Renal cortical epithelial cell (primary cell): ENCODE results near the gene GK. TPM values are rescaled to one million over a fixed set of nuclear protein-coding genes. Genes with fewer than 3 reads are reported as not detected.
"Not testable (repeated sequence)": the region's sequence is repeated elsewhere in the genome, so short reads cannot be mapped to it uniquely, and the experiment has no call there.

Source experiments
- DNase-seq: peaks from one replicate; pipeline ENCODE4 v3.0.0-alpha.2; 2011; ENCODE audit warnings: low read depth
- total RNA-seq: library from RNA; depleted of rRNA; stranded (reverse); fragments of >200 nt; gene quantifications from 2 replicates; pipeline ENCODE4 v1.2.3, GENCODE V29; 2014

The GK gene
- total RNA-seq, 1 donor from 2014 or later, result 2.0 TPM

DNA sequence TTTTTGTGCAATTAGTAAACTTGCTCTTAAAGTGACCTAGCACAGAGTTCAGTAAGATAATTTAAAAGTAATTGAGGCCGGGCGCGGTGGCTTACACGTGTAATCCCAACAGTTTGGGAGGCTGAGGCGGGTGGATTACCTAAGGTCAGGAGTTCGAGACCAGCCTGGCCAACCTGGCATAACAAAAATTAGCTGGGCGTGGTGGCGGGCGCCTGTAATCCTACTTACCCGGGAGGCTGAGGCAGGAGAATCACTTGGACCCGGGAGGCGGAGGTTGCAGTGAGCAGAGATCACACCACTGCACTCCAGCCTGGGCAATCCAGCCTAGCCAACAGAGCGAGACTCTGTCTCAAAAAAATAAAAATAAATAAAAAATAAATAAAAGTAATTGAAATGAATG is 1.2 kb downstream of the GK start:
- not testable (repeated sequence) for DNase-seq

DNA sequence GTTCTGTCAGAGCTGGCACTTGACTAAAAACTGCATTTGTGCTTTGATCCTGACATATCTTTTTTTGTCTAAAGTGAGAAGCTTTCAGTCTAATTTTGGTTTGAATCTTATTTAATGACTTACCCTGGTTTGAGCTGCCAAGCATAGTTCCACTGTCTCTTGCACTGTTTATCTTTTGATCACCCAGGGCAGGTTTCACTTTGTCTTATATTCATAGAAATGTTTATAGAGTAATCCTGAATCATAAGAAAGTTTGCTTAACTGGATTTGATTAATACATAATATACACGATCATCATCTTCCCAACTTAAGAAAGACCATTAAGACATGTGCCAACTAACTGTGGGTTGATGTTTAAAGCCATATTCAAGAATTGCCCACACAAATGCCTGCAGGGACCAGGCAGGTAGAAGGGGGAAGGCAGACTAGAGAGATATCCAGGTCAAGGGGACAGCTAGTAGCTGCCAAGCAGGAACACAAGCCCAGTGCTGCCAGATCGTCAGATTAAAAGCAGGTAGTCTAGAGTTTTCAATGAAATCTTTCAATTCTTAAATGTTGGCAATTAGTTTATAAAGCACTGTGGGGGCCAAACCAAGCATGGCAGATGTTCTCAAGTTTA is 1.9 kb downstream of the GK start:
- DNase-seq, result no peak

DNA sequence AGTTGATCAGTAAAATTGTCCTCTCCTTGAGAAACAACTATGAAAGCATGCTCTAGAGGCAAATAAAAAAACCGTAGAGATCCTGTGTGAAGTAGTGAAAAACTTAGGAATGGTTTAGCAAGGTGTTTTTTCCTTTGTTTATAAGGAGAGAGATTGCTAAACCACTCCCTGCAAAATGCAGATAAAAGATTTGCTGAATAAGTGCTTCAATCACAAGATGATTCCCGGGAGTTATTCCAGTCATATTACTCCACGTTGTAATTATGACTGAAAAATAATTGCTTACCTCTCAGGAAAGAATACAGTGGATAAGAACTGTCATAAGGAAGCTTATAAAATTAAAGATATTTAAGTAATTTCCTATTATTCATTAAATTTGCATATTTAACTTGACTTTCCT is 2.8 kb downstream of the GK start:
- no peak for DNase-seq

DNA sequence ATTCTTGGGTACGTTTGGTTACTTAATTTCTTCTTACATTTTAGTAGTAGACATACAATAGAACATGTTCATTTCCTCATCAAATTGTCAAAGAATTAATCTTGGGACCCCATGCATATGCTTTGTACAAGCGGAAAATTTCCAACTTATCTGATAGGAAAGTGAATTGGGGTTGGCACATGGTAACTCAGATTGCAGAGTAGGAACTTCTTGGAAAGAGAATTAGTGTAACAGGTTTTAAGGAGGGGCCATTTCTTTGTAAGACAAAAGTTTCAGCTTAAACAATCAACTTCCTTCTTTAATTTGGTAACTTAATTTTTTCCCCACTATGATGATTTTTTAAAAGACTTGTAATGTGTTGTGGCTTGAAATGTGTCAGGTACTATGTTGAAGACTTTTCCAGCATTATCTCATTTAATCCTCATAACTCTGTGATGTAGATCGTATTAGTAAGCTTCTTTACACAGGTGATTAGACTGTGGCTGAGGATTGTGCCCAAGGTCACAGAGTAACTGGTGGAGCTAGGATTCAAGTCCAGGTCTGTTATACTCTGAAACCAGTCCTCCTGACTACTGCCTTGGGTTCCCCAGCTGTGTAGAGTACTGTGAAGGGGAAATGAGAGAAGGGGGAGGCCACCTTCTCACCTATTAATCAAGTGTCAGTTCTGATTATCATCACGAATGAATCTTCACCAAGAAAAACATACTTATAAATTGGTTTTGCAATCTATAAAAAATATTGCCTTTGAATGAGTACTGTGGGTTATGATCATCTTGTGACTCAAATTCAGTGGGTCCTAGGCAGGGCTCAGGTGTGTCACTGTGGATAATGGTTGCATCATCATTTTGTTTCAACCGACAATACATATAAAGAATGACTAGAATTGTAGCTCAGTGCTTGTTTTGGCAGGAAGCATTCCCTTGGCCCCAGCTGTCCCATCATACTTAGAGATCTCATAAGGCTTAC is 4.3 kb downstream of the GK start:
- DNase-seq, result no peak

DNA sequence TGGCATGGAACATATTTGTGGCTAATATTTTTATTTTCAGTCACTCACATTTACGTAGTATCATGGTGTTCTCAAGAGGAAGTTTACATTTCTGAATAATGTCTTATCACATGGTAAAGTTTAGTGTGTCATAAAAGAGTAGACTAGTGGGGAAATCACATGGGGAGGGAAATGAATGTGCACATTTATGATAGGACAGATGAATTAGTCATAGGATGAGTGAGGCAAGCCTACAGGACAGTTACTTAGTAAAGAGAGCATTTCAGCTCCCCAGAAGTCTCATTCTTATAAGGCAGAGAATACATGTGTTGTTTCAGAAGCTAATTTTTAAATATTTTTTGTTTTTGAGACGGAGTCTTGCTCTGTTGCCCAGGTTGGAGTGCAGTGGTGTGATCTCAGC is 6.2 kb downstream of the GK start:
- DNase-seq, result peak; percentile 37

DNA sequence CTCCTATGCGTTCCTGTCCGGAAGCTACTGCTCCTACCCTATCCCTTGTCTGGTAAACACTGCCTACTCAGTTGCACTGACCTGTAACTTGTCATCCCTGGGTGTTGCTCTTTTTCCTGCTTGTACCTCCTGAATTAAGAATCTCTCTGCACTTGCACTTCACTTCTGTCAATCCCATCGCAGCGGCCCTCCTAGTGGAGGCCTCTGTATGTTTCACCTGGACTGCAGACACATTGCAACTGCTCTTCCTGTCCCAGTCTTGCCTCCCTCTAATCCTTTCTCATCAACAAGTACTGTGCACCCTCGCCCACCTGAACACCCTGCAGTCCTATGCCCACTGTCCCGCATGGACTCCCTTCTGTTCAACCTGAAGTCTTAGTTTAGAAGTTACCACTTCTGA is 8.0 kb downstream of the GK start:
- no peak for DNase-seq

DNA sequence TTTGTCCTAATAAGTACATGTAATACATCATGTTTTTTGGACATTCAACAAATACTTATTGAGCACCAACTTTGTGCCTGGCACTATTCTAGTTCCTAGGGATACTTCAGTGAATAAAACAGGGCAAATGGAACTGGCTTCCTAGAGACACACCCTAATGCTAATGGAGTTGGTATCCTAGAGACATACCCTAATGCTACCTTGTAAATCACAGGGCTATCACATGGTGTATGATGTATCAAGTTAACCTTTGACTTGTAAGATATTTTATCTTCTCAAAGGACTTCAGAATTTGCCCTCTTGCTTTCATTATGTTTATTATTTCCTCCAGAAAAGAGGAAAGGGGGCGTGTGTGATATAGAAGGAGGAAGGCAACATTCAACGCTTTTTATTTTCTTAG is 10.1 kb downstream of the GK start:
- no peak for DNase-seq

DNA sequence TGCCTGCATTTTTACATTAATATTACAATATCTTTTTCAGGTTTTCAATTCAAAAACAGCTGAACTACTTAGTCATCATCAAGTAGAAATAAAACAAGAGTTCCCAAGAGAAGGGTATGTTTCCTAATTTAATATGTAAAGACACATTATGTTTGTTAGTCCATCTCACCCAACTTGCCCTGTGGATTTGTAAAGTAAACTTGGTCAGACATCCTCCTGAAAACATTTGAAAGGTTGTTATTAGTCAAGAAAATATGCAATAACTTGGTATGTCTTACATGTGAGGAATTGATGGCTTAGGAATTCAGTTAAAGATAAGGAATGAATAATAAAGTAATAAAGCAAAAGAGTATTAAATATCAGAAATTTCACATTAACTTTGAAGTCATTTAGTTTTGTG is 12.2 kb downstream of the GK start:
- DNase-seq, result no peak

DNA sequence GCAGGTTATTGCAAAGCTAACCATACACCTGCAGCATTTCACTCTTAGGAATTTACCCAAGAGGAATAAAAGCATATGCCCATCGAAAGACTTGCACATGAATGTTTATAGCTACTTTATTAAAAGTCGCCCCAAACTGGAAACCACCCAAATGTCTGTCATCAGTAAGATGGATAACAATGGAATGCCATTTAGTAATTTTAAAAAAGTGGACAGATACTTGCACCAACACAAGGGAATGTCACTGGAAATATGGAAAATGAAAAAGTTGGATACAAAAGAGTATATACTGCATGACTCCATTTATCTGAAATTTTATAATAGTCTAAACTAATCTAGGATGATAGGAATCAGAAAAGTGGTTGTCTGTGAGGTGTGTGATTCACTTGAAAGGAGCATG is 12.9 kb downstream of the GK start:
- DNase-seq, result no peak

DNA sequence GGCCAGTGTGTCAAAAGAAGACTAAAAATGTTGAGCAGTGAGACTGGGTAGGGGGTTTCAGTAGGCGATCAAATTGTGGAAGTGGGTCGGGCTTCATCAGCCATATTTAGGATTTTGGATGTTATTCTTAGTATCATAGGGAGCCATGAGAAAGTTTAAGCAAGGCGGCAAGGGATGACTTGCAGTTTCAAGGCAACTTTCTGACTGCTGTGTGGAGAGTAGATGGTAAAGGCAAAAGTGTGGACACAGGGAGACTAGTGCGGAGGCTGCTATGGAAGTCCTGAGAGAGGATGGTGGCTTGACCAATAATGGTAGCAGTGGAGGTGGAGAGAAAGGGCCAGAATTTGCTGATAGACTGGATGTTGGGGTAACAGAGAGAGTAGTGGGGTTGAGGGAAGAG is 15.4 kb downstream of the GK start:
- DNase-seq, result no peak

DNA sequence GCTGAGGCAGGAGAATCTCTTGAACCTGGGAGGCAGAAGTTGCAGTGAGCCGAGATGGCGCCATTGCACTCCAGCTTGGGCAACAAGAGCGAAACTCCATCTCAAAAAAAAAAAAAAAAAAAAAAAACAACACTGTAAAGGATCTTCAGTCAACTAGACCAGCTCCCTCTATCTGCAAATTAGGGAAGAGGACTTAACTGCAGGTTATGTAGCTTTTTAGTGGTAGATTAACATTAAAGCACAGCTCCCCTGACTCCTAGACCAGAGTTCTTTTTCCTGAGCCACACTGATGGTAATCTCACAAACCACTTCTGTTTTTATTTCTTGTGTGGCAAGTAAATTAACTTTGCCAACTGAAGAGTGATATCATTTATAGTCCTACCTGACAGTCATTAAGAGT is 18.0 kb downstream of the GK start:
- DNase-seq, result not testable (repeated sequence)

DNA sequence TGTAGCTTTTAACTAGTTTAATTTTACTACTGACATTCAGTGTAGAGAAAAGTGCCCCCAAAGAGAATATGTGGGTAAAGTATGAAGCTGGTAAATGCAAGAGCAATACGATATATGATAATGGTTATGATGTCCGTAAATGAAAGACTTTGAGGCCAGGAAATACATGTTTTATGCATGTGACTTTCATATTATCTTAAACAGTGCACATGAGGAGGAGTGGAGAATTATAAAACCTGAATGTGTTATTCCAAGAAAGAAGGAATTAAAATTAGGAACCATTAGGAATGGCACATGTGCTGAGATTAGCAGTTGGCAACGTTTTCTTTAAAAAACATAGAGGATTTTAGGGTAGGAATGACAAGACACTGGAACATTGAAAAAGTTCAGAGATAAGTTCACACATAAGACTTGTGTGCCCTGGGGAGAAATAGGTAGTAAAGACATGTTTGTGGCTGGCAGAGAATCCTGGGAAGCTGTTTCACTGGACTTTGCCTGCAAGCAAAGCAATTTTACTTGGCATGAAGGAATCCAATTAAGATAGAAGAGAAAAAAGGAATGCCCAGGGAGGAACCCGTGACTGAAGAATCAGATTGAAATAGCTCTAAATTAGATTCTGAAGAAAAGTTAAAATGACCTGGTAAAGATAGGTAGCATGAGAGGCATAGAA is 20.0 kb downstream of the GK start:
- DNase-seq, result peak; percentile 27

DNA sequence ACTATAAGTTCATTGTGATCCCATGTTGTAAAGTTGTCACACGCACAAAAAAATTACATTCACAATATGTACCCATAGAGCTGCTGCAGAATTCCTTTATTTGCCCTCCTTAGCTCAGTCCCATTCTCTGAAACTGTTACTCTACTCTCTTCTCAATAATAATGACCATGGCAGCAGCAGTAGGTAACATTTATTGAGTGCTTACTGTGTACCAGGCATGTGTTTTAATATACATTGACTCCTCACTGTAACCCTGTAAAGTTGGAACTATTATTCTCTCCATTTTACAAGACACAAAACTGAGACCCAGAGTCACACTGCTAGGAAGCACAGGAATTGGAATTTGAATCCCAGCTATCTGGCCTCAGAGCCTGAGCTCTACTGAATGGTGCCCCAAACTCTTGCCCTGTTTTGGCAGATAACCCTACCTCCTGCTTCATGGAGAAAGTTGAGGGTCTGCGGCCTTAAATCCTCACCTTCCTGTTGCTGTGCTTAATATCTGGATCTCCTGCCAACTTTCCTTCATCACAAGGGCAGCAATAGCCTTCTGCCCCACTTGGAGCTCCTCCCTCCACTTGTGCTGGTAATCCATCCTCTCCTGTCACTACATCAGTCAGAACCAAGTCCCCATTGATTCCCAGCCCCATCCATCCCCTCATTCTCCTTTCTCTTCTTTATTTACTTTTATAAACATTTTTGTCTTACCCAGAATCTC is 20.8 kb downstream of the GK start:
- DNase-seq, result no peak

DNA sequence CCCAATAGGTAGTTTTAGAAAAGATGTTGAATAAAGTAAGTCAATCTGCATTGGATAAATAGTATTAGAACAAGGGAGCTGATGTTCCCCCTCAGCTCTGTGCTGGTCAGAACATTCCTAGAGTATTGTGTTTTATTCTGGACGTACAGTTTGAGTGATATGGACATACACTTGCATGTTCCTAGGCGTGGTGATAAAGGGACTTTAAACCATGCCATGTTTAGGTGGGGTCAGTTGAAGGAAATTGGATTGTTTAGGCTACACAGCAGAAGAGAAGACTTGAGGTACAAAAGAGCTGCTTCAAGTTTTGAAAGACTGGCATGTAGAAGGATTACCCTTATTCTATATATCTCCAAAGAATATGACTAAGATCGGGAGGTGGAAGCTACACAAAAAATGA is 21.6 kb downstream of the GK start:
- no peak for DNase-seq

DNA sequence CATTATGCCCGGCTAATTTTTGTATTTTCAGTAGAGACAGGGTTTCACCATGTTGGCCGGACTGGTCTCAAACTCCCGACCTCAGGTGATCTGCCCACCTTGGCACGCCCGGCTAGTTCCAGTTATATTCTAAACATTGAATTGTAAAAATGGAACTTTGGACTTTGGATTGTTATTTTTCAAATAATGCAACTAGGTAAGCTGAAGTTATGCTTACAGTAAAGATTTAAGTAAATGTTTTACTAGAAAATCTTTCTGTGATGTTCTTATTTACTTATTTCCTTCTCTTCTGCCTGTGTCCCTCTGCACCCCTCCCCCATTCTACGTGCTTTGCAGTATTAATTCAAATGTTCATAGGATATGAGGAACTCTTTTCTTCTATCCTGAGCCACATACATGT is 26.1 kb downstream of the GK start:
- DNase-seq, result no peak

DNA sequence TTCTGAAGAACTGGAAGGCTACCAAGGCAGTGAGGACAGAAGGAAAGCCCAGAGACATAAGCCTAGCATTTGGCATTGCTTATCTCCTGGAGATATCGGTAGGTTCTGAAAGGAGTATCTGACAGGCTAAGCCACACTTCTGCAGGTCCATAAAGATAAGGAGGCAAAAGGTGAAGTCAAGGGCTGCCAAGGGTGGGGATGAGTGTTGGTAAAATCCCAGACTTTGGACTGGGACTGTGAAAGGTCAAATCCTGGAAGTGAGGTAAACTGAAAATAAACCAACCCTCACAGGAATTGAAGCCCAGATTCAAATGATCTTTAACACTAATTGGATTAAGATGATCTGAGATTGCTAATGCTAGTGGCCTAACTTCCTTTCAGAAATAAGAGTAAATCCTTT is 27.4 kb downstream of the GK start:
- DNase-seq, result no peak

DNA sequence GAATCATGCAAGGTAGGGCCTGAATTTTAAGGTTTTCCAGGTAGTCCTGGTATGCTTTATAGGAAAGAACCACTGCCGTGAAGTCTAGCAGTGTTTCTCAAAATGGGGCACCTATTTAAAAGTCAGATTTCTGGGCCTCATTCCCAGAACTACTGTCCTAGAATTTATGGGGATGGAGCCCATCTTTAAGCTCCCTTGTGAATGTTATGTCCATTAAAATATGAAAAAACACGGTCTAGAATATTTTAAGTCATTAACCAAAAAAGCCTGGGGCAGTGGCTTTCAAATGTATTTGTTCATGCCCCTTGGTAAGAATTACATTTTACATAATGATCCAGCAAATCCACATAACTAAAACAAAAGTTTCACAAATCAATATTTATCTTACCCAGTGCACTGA is 35.4 kb downstream of the GK start:
- no peak for DNase-seq

DNA sequence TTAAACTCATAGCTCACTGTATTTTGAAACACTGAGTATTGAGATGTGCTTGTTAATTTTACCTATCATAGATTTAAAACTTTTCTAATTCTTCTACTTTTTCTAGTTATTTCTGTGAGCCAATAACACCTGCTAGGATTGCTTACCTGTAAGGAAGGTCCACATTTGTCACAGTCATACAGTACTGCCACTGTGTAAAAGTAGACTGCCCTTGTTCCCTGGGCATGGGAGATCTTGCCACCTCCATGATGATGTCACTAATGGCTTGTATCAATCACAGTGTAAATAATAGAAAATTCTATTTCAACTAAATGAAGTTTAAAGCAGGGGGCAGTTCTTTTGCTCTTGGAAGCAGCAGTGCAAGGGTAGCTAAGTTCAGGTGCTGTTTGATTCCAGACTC is 35.9 kb downstream of the GK start:
- DNase-seq, result no peak

DNA sequence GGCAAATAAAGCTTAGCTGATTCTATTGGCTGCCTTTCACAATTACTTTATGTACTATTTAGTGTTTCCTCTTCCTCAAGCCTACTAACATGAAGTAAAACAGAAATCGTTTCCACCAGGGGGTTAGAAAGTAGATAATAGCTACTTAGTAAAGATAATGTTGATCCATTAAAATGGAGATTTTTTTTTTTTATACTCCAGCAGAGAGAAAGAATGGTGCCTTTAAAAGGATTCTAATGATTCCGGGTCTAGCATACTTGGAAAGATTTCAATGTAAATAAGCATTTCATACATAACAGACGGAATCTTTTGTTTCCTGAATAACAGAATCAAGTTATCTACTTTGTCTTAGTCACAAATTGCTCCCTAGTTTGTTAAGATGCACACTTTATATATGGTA is 37.1 kb downstream of the GK start:
- DNase-seq, result no peak

DNA sequence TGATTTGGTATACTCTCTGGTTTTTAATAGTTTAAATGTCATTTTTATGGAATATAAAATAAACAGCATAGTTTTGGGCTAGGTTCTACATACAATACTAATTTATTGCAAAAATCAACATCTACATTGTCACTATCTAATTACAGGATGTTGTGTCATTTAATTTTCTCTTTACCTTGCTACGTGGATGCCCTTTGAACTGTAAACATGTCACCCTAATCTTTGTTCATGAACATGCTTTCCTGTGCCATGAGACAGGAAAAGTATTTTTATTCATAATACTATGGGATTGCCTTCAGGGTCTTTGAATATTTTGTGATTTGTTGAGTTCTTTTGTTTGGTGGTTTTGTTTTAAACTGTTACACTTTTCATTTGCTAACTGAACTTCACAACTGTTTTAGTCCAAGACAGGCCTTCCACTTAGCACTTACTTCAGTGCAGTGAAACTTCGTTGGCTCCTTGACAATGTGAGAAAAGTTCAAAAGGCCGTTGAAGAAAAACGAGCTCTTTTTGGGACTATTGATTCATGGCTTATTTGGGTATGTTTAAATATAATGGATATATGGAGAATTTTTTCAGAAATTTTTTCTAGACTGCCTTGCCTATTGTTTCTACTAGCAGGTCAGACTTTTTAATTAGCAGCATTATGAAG is 40.9 kb downstream of the GK start:
- no peak for DNase-seq

DNA sequence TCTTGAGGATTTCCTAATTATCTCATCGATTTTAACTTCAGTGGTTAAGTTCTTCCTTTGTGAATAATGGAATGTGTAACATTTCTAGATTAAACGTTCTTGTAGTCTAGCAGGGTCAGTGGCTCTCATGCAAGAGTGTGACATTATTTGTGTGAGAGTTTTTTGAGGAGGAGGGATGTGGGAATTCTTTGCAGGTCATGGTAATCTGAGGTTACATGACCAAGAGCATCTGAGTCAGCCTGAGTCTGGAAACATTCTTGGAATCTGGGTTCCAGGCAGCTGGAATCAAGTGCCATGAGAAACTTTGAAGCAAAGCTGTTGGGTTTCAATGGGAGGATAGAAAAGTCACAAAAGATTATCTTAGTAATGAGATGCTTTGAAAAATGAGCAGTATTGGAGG is 49.5 kb downstream of the GK start:
- DNase-seq, result peak; percentile 44
